AG09319 (cell line): Measurements from ENCODE around the gene ALPG.

ENCODE experiments used
- DNase-seq: peaks from one replicate; pipeline ENCODE4 v3.0.0-alpha.2; 2010; ENCODE audit warnings: low read depth; ENCODE audit errors: extremely low read depth
- CTCF ChIP-seq: IDR thresholded peaks from 2 replicates; pipeline ENCODE4 v1.5.1; 2011; ENCODE audit warnings: low read depth, mild to moderate bottlenecking, inconsistent platforms, low read length, moderate library complexity

The ALPG gene

GRCh38 chr2:232436381-232437194, 29.9 kb downstream of the ALPG start:
- no peak for DNase-seq

GRCh38 chr2:232437195-232437571, 30.5 kb downstream of the ALPG start:
- DNase-seq = no peak
- no peak for TF ChIP-seq CTCF

More at GRCh38 chr2:232436381-232437194, 29.9 kb downstream of the ALPG start:
- no peak for TF ChIP-seq CTCF

GRCh38 chr2:232438091-232438490, 31.4 kb downstream of the ALPG start:
- DNase-seq = no peak
- no peak for TF ChIP-seq CTCF

GRCh38 chr2:232438951-232439757, 32.5 kb downstream of the ALPG start:
- DNase-seq = no peak
- TF ChIP-seq CTCF = no peak

- no peak for DNase-seq
- peak; percentile 9; the same call in 1 of the 2 replicates for TF ChIP-seq CTCF
Observed at GRCh38 chr2:232439758-232440135, 33.1 kb downstream of the ALPG start.

- TF ChIP-seq CTCF = peak; percentile 82
- DNase-seq = peak; percentile 18
Observed at GRCh38 chr2:232440220-232441018, 33.8 kb downstream of the ALPG start.
